DMS153 treated with DMSO at 0.1 percent for 48 hours (cell line): Measurements from ENCODE around the gene PACSIN2.
"Not testable (repeated sequence)": the region's sequence is repeated elsewhere in the genome, so short reads cannot be mapped to it uniquely, and the experiment has no call there.

Experiments
- DNase-seq: peaks from one replicate; lab custom pipeline; 2025; ENCODE audit not compliant: unreplicated experiment; lab: John Stamatoyannopoulos, UW

The PACSIN2 gene

DNA sequence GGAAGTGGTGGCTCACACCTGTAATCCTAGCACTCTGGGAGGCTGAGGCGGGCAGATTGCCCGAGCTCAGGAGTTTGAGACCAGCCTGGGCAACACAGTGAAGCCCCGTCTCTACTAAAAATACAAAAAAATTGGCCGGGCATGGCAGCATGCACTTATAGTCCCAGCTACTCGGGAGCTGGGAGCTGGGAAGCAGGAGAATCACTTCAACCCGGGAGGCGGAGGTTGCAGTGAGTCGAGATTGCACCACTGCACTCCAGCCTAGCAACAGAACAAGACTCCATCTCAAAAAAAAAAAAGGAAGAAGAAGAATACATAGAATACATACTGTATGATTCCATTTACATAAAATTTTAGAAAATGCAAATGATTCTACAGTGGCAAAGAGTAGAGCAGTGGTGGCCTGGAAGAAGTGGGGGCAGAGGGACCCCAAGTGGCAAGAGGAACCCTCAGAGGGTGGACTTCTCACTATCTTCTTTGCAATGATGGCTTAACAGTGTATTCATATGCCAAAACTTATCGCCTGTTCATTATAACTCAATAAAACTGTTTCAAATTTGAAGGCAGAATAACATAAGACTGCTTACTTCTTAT is 22.0 kb downstream of the PACSIN2 start:
- DNase-seq, result no peak

DNA sequence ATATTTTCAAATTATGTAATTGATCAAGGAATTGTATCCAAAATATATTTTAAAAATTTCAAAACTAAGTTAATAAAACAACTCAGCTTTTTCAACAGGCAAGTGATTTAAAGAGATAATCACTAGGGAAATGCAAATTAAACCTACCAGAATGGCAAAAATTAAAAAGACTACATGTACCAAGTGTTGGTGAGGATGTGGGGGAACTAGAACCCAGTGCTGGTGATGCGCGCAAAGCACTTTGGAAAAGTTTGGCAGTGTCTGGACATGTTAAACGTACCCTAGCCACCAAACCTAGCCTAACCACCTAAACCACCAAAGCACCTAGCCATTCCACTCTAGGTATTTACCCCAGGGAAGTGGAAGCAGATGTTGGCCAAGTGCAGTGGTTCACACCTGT is 22.9 kb downstream of the PACSIN2 start:
- no peak for DNase-seq

DNA sequence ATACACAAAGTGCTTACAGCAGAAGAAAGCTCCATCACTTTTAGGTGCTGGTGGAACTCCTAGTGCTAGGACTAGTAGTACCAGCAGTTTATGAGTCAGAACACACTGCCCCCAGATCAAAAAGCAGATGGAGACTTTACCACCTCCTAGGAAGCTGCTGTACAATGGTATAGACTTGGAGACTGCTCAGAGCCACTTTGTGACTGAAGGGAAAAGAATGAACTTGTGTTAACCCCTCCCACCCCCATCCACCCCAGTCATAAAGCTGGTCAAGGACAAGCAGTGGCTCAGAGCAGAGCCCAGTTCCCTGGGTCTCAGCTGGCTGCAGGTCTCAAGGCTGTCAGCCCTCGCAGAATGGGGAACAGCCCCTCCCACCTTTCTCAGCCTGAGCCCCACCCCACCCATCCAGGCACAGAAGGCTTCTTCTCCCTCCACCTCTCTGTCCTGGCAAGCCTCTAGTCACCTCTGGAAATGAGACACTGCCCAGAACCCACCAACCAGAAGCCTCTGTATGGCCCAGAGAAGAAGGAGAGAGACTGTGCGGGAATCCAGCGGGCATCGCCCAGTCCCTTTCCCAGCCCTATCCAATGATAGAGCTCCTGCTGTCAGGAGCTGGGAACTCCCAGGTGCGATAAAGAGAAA is 23.8 kb downstream of the PACSIN2 start:
- DNase-seq, result no peak

DNA sequence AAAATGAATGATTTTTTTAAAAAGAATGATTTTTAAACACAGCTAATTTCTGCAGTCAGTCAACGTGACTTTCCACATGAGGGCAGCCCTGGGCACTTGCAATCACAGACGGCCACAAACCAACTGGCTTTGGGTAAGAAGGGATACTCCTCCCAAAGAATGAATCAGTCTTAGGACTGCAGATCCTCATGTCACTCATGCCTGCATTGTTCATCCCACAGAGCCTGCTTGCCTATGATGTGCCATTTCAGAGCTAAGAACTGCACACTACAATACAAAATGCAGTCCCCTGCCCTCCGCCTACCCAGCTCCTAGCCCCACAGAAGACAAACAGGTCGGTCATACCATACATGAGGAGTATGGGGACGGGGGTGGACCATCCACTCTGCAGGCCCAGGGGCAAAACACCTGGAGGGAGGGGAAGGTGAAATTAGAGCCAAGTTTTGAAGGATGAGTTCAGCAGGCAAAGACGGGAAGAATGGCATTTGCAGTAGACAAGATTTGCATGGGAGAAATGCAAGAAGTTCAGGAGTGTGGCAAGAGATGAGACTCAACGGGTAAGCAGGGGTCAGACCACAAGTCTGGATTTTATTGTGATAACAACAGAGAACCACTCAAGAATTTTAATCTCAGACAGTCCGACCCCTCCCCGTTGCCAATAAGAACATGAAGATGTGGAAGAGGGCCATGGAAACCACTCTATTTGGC is 24.7 kb downstream of the PACSIN2 start:
- DNase-seq, result no peak

DNA sequence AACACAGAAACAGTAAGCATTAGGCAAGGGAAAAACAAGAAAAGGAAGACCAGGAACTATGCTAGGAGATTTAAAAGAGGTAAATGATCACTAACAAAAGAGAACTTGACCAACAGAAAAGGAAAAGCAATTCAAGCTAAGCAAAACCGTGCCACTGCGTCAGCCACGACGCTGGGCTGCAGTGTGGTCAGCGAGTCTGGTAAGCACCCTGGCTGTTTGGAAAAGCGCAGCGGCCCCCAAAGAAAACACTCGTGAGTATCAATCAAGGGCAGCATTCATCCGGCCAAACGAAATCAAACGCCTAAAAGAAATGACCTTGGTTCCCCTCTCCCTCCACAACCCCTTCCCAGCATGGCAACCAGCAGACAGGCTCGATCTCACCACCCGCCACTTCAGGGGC is 28.8 kb downstream of the PACSIN2 start:
- DNase-seq, result no peak

DNA sequence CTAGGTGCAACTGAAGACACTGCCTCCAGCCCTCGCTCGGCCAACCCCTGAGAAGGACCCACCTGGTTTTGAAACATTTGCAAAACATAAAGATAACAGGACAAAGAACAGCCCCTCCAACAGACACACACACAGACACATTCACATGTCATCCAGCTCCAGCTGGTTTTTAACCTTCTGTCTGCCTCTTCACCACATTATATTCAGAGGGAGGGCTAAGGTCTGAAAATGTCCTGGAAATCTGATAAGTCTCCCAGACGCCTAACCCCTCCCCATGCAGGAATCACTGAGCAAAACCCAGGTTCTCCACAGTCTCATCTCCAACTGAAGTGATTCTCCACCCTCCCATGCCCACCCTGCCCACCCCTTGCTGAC is 29.4 kb downstream of the PACSIN2 start:
- no peak for DNase-seq

DNA sequence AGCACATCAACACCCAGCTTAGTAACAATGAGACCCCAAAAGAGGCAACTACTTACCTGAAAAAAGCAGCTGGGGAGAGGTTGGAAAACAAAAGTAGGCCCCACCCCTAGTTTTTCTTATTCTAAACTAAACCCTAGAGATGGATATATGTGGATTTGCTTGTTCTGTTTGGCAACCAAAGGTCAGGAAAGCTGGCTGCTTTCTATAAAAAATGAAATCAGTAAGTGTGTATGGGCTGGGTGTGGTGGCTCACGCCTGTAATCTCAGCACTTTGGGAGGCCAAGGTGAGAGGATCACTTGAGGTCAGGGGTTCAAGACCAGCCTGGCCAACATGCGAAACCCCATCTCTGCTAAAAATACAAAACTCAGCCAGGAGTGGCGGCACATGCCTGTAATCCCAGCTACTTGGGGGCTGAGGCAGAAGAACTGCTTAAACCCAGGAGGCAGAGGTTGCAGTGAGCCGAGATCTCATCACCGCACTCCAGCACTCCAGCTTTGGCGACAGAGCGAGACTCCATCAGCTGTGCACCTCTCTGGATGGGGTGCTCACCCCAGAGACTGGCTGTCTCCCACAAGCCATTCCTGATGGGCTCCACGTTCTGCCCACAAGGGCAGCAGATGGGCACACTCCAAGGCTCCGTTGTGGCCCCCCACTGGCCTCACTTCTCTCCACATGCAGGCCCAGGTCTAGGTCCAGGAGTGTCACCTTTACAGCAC is 30.0 kb downstream of the PACSIN2 start:
- DNase-seq, result no peak

DNA sequence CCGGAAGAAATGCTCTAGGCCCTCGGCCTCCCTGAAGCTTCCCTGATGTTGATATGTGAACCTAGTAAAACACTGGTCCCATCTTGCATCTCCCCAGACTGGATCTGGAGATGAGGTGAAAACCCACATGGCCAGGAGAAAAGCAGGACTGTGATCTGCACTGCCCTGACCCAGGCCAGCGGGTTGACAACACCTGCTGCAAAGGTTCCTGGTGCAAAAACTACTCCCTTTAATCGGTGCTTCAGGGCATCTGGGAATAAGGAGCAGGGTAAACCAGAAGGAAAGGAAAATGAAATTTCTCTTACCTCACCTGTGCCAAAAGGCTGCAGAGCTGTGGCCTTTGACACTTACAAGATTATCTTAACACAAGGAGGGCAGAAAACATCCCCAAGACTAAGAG is 30.6 kb downstream of the PACSIN2 start:
- no peak for DNase-seq

DNA sequence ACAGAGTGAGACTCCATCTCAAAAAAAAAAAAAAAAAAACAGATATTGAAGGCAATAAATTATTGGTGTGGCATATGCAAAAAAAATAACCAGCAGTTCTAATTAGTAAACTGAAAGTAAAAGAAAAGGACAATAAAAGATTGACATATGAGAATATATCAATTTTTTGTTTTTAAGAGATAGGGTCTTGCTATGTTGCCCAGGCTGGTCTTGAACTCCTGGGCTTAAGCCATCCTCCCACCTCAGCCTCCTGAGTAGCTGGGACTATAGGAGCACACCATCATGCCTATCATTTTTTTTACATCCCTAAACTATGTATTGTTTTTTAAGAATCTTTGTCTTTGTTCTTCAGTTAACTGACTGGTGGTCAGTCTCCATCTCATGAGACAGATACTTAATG is 31.5 kb downstream of the PACSIN2 start:
- DNase-seq, result no peak

DNA sequence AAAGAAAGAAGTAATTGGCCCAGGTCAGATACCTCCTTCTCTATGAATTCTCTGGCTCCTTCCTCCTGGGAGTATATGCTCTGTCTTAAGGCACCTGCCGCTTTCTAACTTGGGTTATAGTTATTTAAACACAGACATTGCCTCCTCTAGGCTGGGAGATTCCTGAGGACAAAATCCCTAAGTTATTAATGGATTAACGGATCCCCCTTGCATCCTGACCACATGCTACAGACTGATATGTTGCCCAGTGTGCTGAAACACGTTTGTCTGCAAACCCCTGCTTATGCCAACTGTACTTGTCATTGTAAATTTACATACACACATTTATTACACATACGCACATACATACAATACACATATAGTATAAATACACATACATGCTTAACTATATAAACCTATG is 35.3 kb downstream of the PACSIN2 start:
- DNase-seq, result no peak

DNA sequence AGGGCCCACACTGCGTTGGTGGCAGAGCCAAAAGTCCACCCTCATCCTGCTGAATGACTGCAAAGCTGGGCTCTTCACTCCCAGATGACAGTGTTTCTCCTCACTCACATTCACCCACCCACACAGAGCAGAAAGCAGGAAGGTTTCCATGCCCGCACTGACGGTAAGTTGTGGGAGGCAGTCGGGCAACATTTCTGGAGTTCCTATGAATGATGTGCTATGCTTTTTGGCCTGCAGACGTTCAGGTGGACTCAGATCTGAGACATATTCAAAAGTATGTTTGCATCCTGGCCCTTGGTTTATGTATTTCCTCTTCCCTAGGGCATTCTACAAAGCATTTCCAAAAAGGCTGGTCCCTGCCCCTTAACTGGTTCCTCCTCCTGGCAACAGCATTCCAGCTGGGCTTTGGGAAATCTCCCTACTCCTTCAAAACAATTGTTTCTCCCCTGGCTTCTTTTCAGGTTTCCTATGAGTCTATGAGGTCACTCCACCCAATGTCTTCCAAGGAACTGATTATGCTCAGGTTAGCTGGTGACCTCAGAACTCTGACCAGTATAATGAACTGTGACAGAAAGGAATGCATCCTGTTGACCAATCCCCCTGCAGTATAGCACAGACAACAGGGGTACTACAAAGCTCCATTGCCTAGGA is 36.4 kb downstream of the PACSIN2 start:
- no peak for DNase-seq

DNA sequence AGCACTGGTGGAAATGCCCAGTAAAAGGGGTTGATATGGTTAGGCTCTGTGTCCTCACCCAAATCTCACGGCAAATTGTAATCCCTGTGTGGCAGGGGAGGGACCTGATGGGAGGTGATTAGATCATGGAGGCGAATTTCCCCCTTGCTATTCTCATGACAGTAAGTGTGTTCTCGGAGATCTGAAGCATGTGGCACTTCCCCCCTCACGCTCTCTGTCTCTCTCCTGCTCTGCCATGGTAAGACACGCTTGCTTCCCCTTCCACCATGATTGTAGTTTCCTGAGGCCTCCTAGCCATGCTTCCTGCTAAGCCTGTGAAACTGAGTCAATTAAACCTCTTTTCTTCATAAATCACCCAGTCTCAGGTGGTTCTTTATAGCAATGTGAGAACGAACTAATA is 37.4 kb downstream of the PACSIN2 start:
- no peak for DNase-seq

DNA sequence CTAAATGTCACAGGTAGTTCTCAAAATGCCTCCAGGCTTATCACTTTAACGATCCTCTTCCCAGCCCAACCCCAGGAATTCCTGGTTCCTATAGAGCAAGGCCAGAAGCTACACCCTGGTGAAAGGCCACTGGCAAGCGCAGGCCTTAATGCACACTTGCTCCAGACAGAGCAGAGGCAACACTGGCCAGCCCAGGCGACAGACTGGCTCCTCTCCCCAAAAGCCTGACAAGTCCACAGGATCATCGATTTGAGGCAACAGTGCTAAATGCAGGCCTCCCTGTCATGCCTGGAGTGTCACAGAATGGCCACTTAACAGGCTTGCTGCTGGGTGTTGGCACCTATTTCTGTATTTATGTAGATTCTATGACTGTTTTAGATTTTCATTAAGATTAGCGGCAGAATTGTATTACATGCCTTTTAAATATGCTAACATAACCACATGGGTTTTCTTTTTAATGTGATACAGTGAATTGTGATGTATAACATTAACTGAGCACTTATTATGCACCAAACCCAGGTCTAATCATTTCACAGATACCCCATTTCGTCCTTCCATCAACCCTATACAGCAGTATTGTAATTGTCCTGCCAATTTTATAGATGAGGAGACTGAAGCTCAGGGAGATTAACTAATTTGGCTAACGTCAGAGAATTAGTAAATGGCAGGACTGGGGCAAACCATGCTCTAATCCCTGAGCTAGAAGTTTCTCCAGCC is 38.6 kb downstream of the PACSIN2 start:
- no peak for DNase-seq

DNA sequence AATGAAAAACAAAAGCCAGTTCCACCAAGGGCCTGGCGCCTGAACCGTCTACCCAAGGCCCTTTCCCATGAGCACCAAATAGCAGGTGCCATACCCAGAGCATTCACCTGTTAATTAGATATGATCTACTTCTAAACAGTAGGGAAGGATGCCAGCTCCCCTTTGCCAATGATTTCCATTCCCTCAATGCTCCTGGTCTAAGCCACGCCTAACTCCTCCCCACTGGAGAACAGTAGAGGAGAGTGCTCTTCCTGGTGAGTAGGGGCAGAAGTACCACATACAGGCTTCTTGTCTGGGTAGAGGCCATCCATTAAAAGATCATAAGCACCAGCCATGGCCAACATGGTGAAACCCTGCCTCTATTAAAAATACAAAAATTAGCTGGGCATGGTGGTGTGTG is 40.7 kb downstream of the PACSIN2 start:
- no peak for DNase-seq

DNA sequence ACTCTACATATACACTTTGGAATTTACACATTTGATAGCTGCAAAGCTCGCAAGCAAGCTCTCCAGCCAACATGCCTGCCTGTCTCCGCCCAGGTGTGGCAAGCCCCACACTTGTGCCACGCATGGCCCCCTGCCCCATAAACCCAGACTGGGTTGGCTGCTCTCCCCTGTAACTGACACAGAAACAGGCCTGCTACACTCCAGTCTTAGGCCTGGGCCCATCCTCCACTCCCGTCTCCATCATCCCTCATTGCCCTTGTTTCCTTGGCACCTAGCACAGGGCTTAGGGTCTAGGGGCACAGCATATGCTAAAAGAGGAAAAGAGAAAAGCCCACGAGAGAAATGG is 41.4 kb downstream of the PACSIN2 start:
- no peak for DNase-seq

DNA sequence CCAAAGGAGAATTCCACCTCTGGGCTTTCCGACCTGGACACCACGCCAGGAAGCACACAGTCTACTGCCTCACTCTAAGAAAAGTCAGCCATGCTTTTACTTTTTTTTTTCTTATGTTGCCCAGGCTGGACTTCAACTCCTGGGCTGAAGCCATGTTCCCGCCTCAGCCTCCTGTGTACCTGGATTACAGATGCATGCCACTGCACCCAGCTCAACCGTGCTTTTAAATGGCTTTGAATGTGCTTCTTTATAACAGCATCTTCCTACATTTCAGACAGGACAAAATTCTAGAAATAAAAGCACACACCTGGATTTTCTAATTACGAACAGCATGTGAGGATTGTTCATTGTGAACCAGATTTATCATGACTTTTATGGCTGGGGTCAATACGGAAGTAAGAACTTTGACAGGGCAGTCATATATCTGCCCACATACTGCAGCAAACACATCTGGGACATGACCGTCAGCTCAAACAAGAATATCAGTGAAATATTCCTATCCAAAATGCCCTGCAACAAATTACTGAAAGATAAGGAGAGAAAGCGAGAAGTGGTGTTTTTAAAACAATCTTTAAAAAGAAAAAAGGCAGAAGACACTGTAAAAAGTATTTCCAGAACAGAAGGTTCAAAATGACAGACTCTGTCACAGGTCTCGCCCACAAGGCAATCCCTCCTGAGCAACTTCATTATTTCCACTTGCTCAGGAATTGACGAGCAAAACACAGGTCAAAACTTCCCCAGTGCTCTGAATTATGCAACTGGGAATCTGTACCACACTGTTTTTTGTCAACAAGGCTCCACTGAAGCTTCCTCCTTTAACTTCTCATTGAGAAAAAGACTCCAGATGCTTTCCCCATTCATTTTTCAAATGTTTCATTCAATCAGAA is 42.1 kb downstream of the PACSIN2 start:
- no peak for DNase-seq

DNA sequence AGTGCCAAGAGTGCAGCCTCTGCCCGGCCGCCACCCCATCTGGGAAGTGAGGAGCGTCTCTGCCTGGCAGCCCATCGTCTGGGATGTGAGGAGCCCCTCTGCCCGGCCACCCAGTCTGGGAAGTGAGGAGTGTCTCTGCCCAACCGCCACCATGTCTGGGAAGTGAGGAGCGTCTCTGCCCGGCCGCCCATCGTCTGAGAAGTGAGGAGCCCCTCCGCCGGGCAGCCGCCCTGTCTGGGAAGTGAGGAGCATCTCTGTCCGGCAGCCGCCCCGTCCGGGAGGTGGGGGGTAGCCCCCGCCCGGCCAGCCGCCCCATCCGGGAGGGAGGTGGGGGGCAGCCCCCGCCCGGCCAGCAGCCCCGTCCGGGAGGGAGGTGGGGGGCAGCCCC is 43.5 kb downstream of the PACSIN2 start:
- not testable (repeated sequence) for DNase-seq

DNA sequence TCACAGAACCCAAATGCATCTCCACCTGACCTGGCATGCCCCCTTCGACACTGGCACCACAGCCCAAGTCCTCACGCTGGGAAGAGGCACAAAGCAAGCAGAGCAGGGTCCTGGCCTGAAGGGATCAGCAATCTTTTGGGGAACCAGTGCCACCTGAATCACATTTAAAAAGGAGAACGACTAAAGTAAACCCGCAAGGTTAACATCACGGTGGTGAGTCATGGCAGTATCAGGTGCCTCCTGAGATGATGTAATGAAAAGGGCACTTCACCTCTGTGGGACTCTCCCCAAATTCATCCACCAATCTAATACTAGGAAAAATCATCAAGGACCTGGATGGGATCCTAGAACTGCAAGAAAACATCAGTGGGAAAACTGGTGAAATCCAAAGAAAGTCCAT is 44.9 kb downstream of the PACSIN2 start:
- no peak for DNase-seq

DNA sequence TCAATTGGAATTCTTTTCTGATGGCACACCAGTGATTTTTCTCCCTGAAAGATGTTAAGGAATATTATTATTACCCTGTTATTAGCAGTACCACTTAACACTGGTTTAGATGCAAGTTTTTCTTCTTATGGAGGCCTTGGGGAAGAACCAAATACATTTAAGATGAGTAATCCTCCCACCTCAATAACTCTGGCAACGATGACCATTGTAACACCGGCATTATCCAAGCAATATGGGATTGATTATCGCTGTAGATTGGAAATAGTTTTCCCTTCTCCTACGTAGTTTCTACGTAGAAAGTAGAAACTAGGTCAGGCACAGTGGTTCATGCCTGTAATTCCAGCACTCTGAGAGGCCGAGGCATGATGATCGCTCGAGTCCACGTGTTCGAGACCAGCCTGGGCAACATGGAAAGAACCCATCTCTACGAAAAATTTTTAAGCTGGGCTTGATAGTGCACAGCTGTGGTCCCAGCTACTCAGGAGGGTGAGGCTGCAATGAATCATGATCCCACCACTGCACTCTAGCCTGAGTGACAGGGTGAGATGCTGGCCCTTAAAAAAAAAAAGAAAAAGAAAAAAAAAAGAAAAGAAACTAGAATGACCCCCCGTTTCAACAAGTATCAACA is 45.5 kb downstream of the PACSIN2 start:
- DNase-seq, result no peak

DNA sequence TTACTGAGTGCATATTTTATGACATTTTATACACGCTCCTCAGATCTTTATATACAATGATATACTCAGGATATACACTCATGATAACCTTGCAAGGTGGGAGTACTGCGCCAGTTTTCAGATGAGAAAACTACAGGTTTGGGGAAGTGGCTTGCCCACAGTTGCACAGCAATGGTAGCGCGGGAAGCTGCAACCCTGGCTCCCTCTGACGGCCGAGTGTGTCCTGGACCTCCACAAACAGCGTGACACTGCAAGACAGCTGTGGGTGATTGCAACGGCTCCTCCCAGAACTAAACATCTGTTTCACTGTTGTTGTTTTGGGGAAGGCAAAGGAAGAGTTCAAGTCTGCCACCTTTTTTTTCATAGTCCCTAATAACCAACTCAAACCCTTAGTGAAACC is 47.0 kb downstream of the PACSIN2 start:
- no peak for DNase-seq
